Stimulated activated CD8-positive, alpha-beta memory T cell treated with anti-CD3 and anti-CD28 coated beads, Interleukin-12 subunit alpha, Interleukin-12 subunit beta, amount 100 ng/mL, for 1 hour (primary cell): ENCODE results near the gene JMJD6.
"Not testable (repeated sequence)": the region's sequence is repeated elsewhere in the genome, so short reads cannot be mapped to it uniquely, and the experiment has no call there.

ENCODE experiments used
- DNase-seq: peaks from one replicate; pipeline ENCODE4 v3.0.0-alpha.2; 2020; ENCODE audit warnings: low read depth

The JMJD6 gene

DNA sequence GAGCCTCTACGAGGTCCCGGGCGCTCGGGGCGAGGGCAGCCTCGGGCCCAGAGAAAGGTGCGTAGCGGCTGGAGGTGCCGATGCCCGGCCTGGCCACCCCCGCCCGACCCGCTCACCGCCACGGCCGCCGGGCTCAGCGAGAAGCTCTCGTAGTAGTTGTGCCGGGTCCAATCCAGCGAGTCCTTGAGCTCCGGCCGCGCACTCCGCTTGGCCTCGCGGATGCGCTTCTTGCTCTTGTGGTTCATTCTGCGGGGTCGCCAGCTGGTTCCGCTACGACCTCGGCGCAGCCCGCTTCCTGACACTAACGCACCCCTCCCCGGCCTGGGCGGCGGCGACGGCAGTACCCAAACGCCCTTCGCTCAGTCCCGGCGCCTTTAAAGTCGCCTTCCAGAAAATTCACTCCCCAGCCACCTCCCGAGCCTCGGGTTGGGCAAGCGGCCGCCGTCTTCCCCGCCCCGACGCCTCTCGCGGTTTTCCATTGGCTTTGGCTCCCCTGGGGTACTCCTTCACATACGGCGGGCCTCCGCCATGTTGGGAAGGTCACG is at the start of gene JMJD6:
TSS of gene JMJD6 (minus strand) at position 376 of the 545 bp plus-strand sequence. CDS start at position 245, 131 bp downstream.
- DNase-seq: peak; percentile 87

- DNase-seq: no peak
Measured at GRCh38 chr17:76775021-76775600, 48.7 kb upstream of the JMJD6 start.

DNA sequence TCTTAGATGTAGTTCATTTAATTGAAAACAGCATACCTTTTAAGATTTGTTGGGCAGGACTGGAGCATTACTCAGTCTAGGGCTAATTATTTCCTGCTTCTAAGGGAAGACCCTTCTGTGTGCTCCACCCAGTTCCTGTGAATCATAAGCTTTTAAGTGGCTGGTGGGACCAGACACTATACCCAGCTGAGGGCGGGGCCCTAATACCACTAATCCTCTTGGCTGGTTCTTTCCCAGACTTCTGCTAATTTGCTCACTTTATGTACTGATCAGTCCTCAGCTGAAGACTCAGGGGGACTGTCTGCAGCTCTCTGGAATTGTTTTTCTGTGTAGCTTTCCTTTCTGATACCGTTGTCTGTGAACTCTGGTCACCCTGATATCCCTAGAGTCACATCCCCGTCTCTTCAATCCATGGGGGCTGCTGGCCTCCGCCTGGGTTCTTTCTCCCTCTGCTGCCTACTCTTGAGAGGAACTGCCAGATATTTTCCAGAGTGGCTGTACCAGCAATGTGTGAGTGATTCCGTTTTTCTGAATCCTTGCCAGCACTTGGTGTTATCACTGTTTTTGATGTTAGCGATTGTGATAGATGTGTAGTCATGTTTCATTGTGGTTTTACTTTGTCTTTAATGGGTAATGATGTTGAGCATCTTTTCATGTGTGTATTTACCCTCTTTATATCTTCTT is 46.6 kb upstream of the JMJD6 start:
- peak; percentile 50 for DNase-seq

GRCh38 chr17:76758570-76758969 is 32.2 kb upstream of the JMJD6 start:
- no peak for DNase-seq

- no peak for DNase-seq
Measured at GRCh38 chr17:76757256-76757655, 30.9 kb upstream of the JMJD6 start.

- no peak for DNase-seq
Measured at GRCh38 chr17:76755285-76755684, 28.9 kb upstream of the JMJD6 start.

DNA sequence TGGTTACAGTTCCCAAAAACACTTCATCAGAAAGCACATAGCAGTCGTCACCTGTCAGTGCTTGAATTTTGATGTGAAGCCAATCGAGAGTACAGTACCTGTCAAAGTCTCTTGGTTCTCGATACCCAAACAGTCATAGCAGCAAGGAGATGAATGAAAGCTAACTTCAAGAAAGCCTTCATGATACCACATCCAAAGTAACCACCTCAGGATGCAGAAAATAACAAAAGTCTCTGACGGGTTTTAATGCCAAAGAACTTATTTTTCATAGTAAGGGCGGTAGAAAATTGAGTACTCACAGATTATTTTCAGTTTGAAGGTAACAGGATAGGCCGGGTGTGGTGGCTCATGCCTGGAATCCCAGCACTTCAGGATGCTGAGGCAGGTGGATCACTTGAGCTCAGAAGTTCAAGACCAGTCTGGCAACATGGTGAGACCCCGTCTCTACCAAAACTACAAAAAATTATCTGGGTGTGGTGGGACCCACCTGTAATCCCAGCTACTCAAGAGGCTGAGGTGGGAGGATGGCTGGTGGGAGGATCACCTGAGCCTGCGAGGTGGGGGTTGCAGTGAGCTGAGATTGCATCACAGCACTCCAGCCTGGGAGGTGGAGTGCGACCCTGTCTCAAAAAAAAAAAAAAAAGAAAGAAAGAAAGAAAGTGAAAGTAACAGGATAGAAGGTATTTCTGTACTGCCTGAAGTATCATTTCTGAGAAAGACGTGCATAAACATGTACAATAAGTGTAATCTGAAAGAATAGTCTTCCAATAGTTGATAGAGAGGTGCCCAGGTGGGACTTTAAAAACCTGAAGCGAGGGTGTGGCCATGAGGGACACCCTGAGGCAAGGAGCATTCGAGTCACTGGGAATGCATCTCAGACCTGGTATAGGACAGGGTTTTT is 26.9 kb upstream of the JMJD6 start:
- DNase-seq: no peak

GRCh38 chr17:76752006-76752405 is 25.6 kb upstream of the JMJD6 start:
- no peak for DNase-seq

- DNase-seq: no peak
Measured at GRCh38 chr17:76751416-76751993, 25.1 kb upstream of the JMJD6 start.

- DNase-seq: no peak
Measured at GRCh38 chr17:76748657-76749056, 22.3 kb upstream of the JMJD6 start.

DNA sequence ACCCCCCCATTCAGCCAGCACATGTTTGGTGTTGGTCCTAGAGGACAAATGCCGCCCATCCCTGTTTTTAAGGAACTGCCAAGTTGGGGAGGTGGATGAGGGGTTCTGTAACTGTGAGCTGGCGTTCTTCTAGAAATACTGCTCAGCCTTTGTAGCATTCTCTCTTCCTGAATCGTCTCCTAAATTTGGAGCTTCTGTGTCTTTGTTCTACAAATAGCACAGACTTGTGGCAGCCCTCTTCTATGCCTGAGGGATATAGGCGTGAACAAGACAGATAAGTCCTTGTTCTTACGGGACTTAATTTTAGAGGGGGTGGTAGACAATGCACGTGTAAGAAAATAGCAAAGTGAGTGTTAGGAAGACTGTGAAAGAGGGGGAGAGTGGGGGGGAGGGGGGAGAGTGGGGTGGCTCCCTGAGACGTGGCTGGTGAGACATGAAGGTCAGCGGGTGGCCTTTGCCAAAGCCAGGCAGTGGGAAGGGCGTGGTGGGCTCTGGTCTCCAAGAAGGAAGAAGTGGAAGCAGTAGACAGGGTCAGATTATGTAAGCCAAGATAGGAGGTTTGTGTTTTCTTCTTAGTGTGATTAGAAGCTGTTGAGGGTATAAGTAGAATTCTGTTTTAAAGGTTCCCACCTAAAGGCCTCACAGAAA is 21.4 kb upstream of the JMJD6 start:
- DNase-seq: no peak

GRCh38 chr17:76745785-76746184 is 19.4 kb upstream of the JMJD6 start:
- DNase-seq: not testable (repeated sequence)

- DNase-seq: no peak
Measured at GRCh38 chr17:76744747-76745146, 18.3 kb upstream of the JMJD6 start.

GRCh38 chr17:76742958-76743357 is 16.6 kb upstream of the JMJD6 start:
- no peak for DNase-seq

DNA sequence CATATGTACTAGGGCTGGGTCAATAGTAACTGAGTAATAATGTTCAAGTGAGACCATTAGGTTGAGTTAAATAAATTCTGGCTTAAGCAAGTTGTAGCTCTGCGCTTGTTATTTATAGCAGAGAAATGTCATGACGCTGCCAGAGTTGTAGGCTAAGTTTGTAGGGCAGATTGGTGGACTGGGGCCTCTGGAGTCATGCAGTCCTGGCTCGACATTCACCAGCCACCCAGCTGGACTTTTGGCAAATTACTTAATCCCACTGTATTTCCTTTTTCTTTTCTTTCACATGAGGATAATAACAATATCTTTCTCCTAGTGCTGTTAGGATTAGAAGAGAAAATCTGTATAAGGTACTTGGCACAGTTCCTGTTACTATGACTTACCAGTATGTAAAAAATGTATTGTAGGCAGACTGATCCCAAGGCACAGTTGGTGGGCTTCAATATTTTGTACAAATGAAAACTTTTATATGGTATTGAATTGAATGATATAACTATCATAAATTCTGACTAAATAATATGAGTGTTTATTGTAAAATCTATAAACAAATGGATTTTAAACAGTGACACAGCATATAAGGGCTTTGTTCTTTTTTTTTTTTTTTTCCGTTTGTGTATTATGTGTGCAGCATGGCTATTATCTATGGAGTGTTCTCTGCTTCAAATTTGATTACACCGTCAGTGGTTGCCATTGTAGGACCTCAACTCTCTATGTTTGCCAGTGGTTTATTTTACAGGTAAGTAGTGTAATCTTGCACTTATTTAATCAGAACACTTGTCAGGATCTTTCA is 14.1 kb upstream of the JMJD6 start:
- DNase-seq: no peak

DNA sequence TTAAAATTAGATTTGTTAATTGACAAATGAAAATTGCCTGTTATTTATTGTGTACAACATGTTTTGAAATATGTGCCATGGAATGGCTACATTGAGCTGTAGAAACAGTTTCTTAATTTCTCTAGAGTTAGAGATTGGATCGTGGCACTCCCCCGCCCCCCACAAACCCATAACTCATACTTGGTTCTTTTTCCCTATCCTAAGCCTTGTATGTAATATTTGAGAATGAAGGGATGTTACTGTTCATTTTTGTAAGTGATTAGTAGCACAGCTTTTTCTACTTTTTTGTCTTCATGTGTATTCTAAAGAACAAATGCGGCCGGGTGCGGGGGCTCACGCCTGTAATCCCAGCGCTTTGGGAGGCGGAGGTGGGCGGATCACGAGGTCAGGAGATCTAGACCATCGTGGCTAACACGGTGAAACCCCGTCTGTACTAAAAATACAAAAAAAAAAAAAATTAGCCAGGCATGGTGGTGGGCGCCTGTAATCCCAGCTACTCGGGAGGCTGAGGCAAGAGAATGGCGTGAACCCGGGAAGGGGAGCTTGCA is 13.2 kb upstream of the JMJD6 start:
- DNase-seq: not testable (repeated sequence)

DNA sequence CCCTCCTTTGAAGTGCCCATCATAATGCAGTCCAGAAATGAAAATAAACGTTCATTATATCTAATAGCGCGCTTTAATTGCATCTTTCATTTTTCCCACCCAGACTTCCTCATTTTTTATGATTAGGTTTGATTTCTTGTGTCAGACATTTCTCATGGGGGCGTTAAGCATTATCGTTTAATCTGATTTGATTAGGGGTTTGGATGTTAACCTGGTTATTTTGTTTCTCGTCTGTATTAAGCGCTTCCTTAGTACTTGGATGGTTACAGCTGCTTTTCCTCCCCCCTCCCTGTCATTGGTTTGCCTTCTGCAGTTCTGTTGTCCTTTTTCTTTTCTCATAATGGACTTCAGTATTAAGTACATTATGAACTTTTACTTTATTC is 12.1 kb upstream of the JMJD6 start:
- no peak for DNase-seq

GRCh38 chr17:76737676-76738467 is 11.5 kb upstream of the JMJD6 start, which contains the start of gene MFSD11:
Gene MFSD11 (plus strand): TSS chr17:76738119. CDS start chr17:76738353, 234 bp downstream.
- peak; percentile 82 for DNase-seq

GRCh38 chr17:76737082-76737675 is 10.8 kb upstream of the JMJD6 start, which contains the start of gene SRSF2:
Gene SRSF2 (minus strand): TSS chr17:76737331. CDS start chr17:76737160, 171 bp downstream.
- peak; percentile 98 for DNase-seq
